KMS-11 (cell line): Measurements from ENCODE around the gene FLRT2.

ENCODE experiments used
- H2AFZ ChIP-seq: fragments of 200-600 bp; sonication (generic); 2 replicates; pipeline ENCODE4 v1.6.1; 2016; ENCODE audit warnings: antibody characterized with exemption, mixed run types, low read depth
- H3K27ac ChIP-seq: fragments of 200-600 bp; sonication (generic); 2 replicates; pipeline ENCODE4 v1.6.1; 2016; ENCODE audit warnings: mild to moderate bottlenecking, mixed run types
- H3K27me3 ChIP-seq: fragments of 200-600 bp; sonication (generic); 2 replicates; pipeline ENCODE4 v1.6.1; 2017; ENCODE audit warnings: mild to moderate bottlenecking, low read depth, mixed run types, moderate library complexity; ENCODE audit not compliant: insufficient read depth
- H3K36me3 ChIP-seq: fragments of 200-600 bp; sonication (generic); 2 replicates; pipeline ENCODE4 v1.6.1; 2017; ENCODE audit warnings: mild to moderate bottlenecking, mixed run types; ENCODE audit not compliant: insufficient read depth
- H3K4me1 ChIP-seq: fragments of 200-600 bp; sonication (generic); 2 replicates; pipeline ENCODE4 v1.6.1; 2016; ENCODE audit warnings: mild to moderate bottlenecking, low read depth, mixed run types; ENCODE audit not compliant: poor library complexity, severe bottlenecking
- H3K4me2 ChIP-seq: fragments of 200-600 bp; sonication (generic); 2 replicates; pipeline ENCODE4 v1.7.0; 2016; ENCODE audit warnings: mild to moderate bottlenecking, mixed run types
- H3K4me3 ChIP-seq: fragments of 200-600 bp; sonication (generic); IDR thresholded peaks from 2 replicates; pipeline ENCODE4 v1.6.1; 2017; ENCODE audit warnings: low read depth, low read length, mixed read lengths; ENCODE audit not compliant: insufficient read depth
- H3K79me2 ChIP-seq: fragments of 200-600 bp; sonication (generic); 2 replicates; pipeline ENCODE4 v1.6.1; 2016; ENCODE audit warnings: low read depth, mixed run types; ENCODE audit not compliant: insufficient read depth
- H3K9ac ChIP-seq: fragments of 200-600 bp; sonication (generic); 2 replicates; pipeline ENCODE4 v1.6.1; 2016; ENCODE audit warnings: mild to moderate bottlenecking, mixed run types
- H4K20me1 ChIP-seq: fragments of 200-600 bp; sonication (generic); 2 replicates; pipeline ENCODE4 v1.6.1; 2016; ENCODE audit warnings: mild to moderate bottlenecking, mixed run types; ENCODE audit not compliant: insufficient read depth
- CTCF ChIP-seq: fragments of 200-600 bp; sonication (generic); conservative IDR thresholded peaks from 2 replicates; pipeline ENCODE4 v1.6.1; 2017; ENCODE audit warnings: low read depth, mild to moderate bottlenecking, antibody characterized with exemption, low read length, moderate library complexity, mixed read lengths

The FLRT2 gene

GRCh38 chr14:85529803-85530574, at the start of gene FLRT2:
Gene FLRT2 (plus strand): TSS chr14:85530144. CDS start chr14:85621515, 91,371 bp downstream.
- Histone ChIP-seq H2AFZ (no peak within 1 kb of the TSS), H3K4me2 (no peak within 1 kb of the TSS), H3K27ac (no peak within 1 kb of the TSS), H3K79me2 (no peaks in the 10 kb centered on the region), H3K27me3 (no peaks in the 10 kb centered on the region), H4K20me1 (no peaks in the 10 kb centered on the region), H3K9ac (no peak within 1 kb of the TSS), H3K36me3 (no peaks in the 10 kb centered on the region), H3K4me1 (no peaks in the 10 kb centered on the region), H3K4me3 (no peak within 1 kb of the TSS)
- no peak for TF ChIP-seq CTCF

GRCh38 chr14:85481471-85481870, 48.5 kb upstream of the FLRT2 start:
- Histone ChIP-seq H3K27ac (no peak overlapping the region), H3K36me3 (no peaks in the 10 kb centered on the region), H3K9ac (no peak overlapping the region), H3K79me2 (no peaks in the 10 kb centered on the region), H3K4me2 (no peak overlapping the region), H3K27me3 (no peaks in the 10 kb centered on the region), H4K20me1 (no peaks in the 10 kb centered on the region), H3K4me1 (no peaks in the 10 kb centered on the region), H2AFZ (no peak overlapping the region), H3K4me3 (no peak overlapping the region)
- no peak for TF ChIP-seq CTCF

- Histone ChIP-seq H3K4me2 (no peak overlapping the region), H3K36me3 (no peaks in the 10 kb centered on the region), H2AFZ (no peak overlapping the region), H3K27me3 (no peaks in the 10 kb centered on the region), H3K4me1 (no peaks in the 10 kb centered on the region), H3K27ac (no peak overlapping the region), H3K9ac (no peak overlapping the region), H4K20me1 (no peaks in the 10 kb centered on the region), H3K4me3 (no peak overlapping the region), H3K79me2 (no peaks in the 10 kb centered on the region)
- TF ChIP-seq CTCF, result no peak
Measured at GRCh38 chr14:85482552-85482951, 47.4 kb upstream of the FLRT2 start.

- Histone ChIP-seq H4K20me1 (no peaks in the 10 kb centered on the region), H3K27ac (no peak overlapping the region), H3K9ac (no peak overlapping the region), H3K4me3 (no peak overlapping the region), H3K4me1 (no peaks in the 10 kb centered on the region), H3K27me3 (no peaks in the 10 kb centered on the region), H3K79me2 (no peaks in the 10 kb centered on the region), H3K36me3 (no peaks in the 10 kb centered on the region), H3K4me2 (no peak overlapping the region), H2AFZ (no peak overlapping the region)
- no peak for TF ChIP-seq CTCF
Measured at GRCh38 chr14:85483037-85483436, 46.9 kb upstream of the FLRT2 start.
